Adrenal gland (tissue), 5 donors: Measurements from ENCODE around the gene ACR.

Experiments used
- CTCF ChIP-seq, 6 experiments: fragments of 450-650 bp in 4 of 6; fragments of 200-600 bp in 2 of 6; sonication (generic) in 1 of 6; IDR thresholded peaks; 1 replicate in 5 of 6; 2 replicates in 1 of 6; pipeline versions ENCODE4 v1.5.1 to v1.8.0; 2016 to 2021; ENCODE audit warnings: antibody characterized with exemption in 6 of 6, mild to moderate bottlenecking in 2 of 6, moderate library complexity in 1 of 6
- POLR2A ChIP-seq, 2 donors: fragments of 450-650 bp; IDR thresholded peaks; one replicate each; pipeline ENCODE4 v1.6.1; 2017; ENCODE audit warnings: antibody characterized with exemption in 2 of 2, mild to moderate bottlenecking in 2 of 2, moderate library complexity in 1 of 2
- donor health status: DM: no; HTN: no; CAD: no.

- TF ChIP-seq CTCF (IDR thresholded peaks at IDR 0.05) (no peak), POLR2A (IDR thresholded peaks at IDR 0.05) (no peak)
Observed at GRCh38 chr22:50734343-50734771, 3.6 kb upstream of the ACR start.
